ENCODE measurements around the gene DLGAP4.

Gene DLGAP4

GRCh38 chr20:36478137-36478905 lies 172.2 kb downstream of the DLGAP4 start:
- H3K79me2 ChIP-seq (ENCODE audit: insufficient read depth, low read length), result no peaks in the 10 kb centered on the region
- H3K27me3 ChIP-seq (ENCODE audit: low read length), result no peaks in the 10 kb centered on the region
- no peak overlapping the region for H3K4me3 ChIP-seq (ENCODE audit: insufficient read depth, low read length, poor library complexity, severe bottlenecking)

GRCh38 chr20:36479938-36480337 lies 173.8 kb downstream of the DLGAP4 start:
- TF ChIP-seq CTCF (IDR thresholded peaks at IDR 0.05; ENCODE audit: insufficient read depth, low read length, poor library complexity, severe bottlenecking), result no peak
- TF ChIP-seq EZH2phosphoT487 (conservative IDR thresholded peaks at IDR 0.05; ENCODE audit: low read length), result no peak
- H4K20me1 ChIP-seq (ENCODE audit: low read depth, low read length), result no peaks in the 10 kb centered on the region
- no peaks in the 10 kb centered on the region for H3F3A ChIP-seq (ENCODE audit: insufficient read depth)
- H3K79me2 ChIP-seq (ENCODE audit: insufficient read depth, low read length), result no peaks in the 10 kb centered on the region
- no peak overlapping the region for H3K4me3 ChIP-seq (ENCODE audit: insufficient read depth, low read length, poor library complexity, severe bottlenecking)
- H3K9ac ChIP-seq (ENCODE audit: low read length), result no peak overlapping the region
- H3K36me3 ChIP-seq (ENCODE audit: low read length), result no peaks in the 10 kb centered on the region
- H3K9me2 ChIP-seq (replicated peaks; ENCODE audit: insufficient read depth, low read length), result no peaks in the 10 kb centered on the region
- H2AFZ ChIP-seq (ENCODE audit: low read depth, low read length, severe bottlenecking), result no peak overlapping the region
- H3K27me3 ChIP-seq (ENCODE audit: low read length), result no peaks in the 10 kb centered on the region
- no peaks in the 10 kb centered on the region for H3K9me3 ChIP-seq (ENCODE audit: insufficient read depth, low read length)
- H3K27ac ChIP-seq (ENCODE audit: low read depth, low read length), result no peak overlapping the region
- no peak overlapping the region for H3K4me2 ChIP-seq (ENCODE audit: low read depth, low read length, poor library complexity, severe bottlenecking)

More at GRCh38 chr20:36478137-36478905, 172.2 kb downstream of the DLGAP4 start:
- TF ChIP-seq EZH2phosphoT487 (conservative IDR thresholded peaks at IDR 0.05; ENCODE audit: low read length) (no peak), CTCF (IDR thresholded peaks at IDR 0.05; ENCODE audit: insufficient read depth, low read length, poor library complexity, severe bottlenecking) (no peak)
- Histone ChIP-seq H4K20me1 (ENCODE audit: low read depth, low read length) (no peaks in the 10 kb centered on the region), H3K9ac (ENCODE audit: low read length) (no peak overlapping the region), H3F3A (ENCODE audit: insufficient read depth) (no peaks in the 10 kb centered on the region), H3K27ac (ENCODE audit: low read depth, low read length) (no peak overlapping the region), H2AFZ (ENCODE audit: low read depth, low read length, severe bottlenecking) (no peak overlapping the region), H3K4me2 (ENCODE audit: low read depth, low read length, poor library complexity, severe bottlenecking) (no peak overlapping the region), H3K36me3 (ENCODE audit: low read length) (no peaks in the 10 kb centered on the region), H3K9me2 (replicated peaks; ENCODE audit: insufficient read depth, low read length) (no peaks in the 10 kb centered on the region), H3K9me3 (ENCODE audit: insufficient read depth, low read length) (no peaks in the 10 kb centered on the region)

DNA sequence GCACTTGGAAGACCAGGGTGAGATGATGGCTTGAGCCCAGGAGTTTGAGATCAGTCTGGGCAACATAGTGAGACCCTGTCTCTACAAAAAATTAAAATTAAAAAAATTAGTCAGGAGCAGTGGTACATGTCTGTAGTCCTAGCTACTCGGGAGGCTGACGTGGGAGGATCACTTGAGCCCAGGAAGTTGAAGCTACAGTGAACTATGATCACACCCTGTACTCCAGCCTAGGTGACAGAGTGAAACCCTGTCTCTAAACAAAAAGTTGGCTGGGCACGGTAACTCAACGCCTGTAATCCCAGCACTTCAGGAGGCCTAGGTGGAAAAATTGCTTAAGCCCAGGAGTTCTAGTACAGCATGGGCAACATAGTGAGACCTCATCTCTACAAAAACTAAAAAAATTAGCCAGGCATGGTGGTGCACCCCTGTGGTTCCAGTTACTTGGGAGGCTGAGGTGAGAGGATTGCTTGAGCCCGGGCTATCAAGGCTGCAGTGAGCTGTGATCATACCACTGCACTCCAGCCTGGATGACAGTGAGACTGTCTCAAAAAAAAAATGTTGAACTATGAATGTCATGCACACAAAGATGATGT lies 174.4 kb downstream of the DLGAP4 start:
- Histone ChIP-seq H3K4me3 (ENCODE audit: insufficient read depth, low read length, poor library complexity, severe bottlenecking) (no peak overlapping the region), H3K9me2 (replicated peaks; ENCODE audit: insufficient read depth, low read length) (no peaks in the 10 kb centered on the region), H3K4me2 (ENCODE audit: low read depth, low read length, poor library complexity, severe bottlenecking) (no peak overlapping the region), H2AFZ (ENCODE audit: low read depth, low read length, severe bottlenecking) (no peak overlapping the region), H3K36me3 (ENCODE audit: low read length) (no peaks in the 10 kb centered on the region), H3F3A (ENCODE audit: insufficient read depth) (no peaks in the 10 kb centered on the region), H3K9ac (ENCODE audit: low read length) (no peak overlapping the region), H3K79me2 (ENCODE audit: insufficient read depth, low read length) (no peaks in the 10 kb centered on the region), H3K27ac (ENCODE audit: low read depth, low read length) (no peak overlapping the region), H4K20me1 (ENCODE audit: low read depth, low read length) (no peaks in the 10 kb centered on the region), H3K9me3 (ENCODE audit: insufficient read depth, low read length) (no peaks in the 10 kb centered on the region), H3K27me3 (ENCODE audit: low read length) (no peaks in the 10 kb centered on the region)
- no peak for TF ChIP-seq CTCF (IDR thresholded peaks at IDR 0.05; ENCODE audit: insufficient read depth, low read length, poor library complexity, severe bottlenecking)
- no peak for TF ChIP-seq EZH2phosphoT487 (conservative IDR thresholded peaks at IDR 0.05; ENCODE audit: low read length)
